ENCODE measurements around the gene THRAP3.
"Not testable (repeated sequence)": the region's sequence is repeated elsewhere in the genome, so short reads cannot be mapped to it uniquely, and the experiment has no call there.

Gene THRAP3

DNA sequence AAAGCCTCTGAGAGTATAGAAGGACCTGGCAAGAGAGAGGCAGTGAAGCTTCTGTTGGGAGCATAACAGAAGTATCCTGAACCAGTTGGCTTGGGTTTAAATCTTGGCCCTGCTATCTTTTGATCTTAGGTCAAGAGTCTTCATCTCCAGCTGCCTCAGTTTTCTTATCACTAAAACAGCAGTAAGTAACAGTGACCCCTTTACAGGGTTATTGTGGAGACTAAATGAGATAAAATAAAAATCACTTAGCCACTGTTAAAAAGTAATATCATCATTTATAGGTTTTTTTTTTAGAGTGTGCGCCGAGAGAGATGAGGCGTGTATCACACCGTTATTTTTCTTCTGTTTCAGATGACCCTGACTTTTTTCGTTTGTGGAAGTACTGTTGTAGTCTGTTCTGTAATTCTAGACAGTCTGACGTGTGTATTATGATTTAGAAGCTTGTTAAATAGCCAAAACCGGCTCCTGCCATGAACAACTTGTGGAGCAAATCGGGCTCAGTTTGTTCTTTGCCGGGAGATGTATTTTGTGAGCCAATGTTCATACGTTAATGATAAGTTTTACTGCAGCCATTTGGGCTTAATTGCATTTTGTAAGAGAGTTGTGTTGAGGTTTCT, 1.1 kb downstream of the THRAP3 start:
- no peak overlapping the region for H2AFZ ChIP-seq
- H3K27ac ChIP-seq = peak overlapping the region; percentile 98
- peak overlapping the region; percentile 93 for H3K4me3 ChIP-seq (ENCODE audit: low read depth, low read length)
- H3K79me2 ChIP-seq = peaks cover 31% of the 10 kb centered on the region
- peak overlapping the region; percentile 82 for H3K4me2 ChIP-seq (ENCODE audit: low read length)
- H3K36me3 ChIP-seq (ENCODE audit: control insufficient read depth, insufficient read depth, low read length) = no peaks in the 10 kb centered on the region
- TF ChIP-seq, protein P1, sequence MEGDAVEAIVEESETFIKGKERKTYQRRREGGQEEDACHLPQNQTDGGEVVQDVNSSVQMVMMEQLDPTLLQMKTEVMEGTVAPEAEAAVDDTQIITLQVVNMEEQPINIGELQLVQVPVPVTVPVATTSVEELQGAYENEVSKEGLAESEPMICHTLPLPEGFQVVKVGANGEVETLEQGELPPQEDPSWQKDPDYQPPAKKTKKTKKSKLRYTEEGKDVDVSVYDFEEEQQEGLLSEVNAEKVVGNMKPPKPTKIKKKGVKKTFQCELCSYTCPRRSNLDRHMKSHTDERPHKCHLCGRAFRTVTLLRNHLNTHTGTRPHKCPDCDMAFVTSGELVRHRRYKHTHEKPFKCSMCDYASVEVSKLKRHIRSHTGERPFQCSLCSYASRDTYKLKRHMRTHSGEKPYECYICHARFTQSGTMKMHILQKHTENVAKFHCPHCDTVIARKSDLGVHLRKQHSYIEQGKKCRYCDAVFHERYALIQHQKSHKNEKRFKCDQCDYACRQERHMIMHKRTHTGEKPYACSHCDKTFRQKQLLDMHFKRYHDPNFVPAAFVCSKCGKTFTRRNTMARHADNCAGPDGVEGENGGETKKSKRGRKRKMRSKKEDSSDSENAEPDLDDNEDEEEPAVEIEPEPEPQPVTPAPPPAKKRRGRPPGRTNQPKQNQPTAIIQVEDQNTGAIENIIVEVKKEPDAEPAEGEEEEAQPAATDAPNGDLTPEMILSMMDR (IDR thresholded peaks at IDR 0.05) = no peak
- H3K27me3 ChIP-seq (ENCODE audit: control insufficient read depth, insufficient read depth, low read length) = no peaks in the 10 kb centered on the region
- no peaks in the 10 kb centered on the region for H3K9me3 ChIP-seq (ENCODE audit: control insufficient read depth, low read length)
- H3K4me1 ChIP-seq = peaks cover 3% of the 10 kb centered on the region
- no peak overlapping the region for H3K9ac ChIP-seq

DNA sequence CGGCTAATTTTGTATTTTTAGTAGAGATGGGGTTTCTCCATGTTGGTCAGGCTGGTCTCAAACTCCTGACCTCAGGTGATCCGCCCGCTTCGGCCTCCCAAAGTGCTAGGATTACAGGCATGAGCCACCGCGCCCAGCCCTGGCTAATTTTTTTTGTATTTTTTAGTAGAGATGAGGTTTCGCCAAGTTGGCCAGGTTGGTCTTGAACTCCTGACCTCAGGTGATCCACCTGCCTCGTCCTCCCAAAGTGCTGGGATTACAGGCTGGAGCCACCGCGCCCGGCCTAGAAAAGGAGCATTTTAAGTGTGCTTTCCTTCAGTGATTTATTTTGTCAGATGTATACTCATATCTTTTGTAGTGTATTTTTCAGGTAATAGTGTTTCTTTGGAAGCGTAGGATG, 6.0 kb downstream of the THRAP3 start:
- H3K4me2 ChIP-seq (ENCODE audit: low read length); H3K4me3 ChIP-seq (ENCODE audit: low read depth, low read length); H3K9ac ChIP-seq; H3K9me3 ChIP-seq (ENCODE audit: control insufficient read depth, low read length); H3K27me3 ChIP-seq (ENCODE audit: control insufficient read depth, insufficient read depth, low read length); H3K27ac ChIP-seq; H2AFZ ChIP-seq; H3K36me3 ChIP-seq (ENCODE audit: control insufficient read depth, insufficient read depth, low read length): not testable (repeated sequence)
- Histone ChIP-seq H3K4me1 (peaks cover 10% of the 10 kb centered on the region), H3K79me2 (peaks cover 71% of the 10 kb centered on the region)

DNA sequence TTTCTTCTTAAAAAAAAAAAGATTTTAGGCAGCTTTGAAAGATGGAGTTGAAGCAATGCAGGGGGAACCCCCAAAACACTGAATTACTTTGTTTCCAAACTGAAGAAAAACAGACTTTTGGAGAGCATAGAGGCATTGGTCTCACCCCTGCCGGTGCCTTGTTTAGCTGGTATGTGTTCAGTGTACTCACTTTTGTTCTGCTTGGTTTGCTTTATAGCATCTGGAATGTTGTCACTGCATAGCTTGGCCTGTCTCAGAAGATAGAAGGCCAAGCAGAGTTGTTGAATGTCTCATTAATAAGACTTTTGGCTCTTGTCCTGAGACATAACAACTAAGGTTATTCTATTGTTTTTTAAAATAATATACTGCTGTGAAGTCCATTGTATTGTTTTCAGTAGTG, 6.9 kb downstream of the THRAP3 start:
- no peaks in the 10 kb centered on the region for H3K27me3 ChIP-seq (ENCODE audit: control insufficient read depth, insufficient read depth, low read length)
- H3K27ac ChIP-seq = no peak overlapping the region
- H3K4me2 ChIP-seq (ENCODE audit: low read length) = peak overlapping the region; percentile 31
- H2AFZ ChIP-seq = no peak overlapping the region
- no peaks in the 10 kb centered on the region for H3K36me3 ChIP-seq (ENCODE audit: control insufficient read depth, insufficient read depth, low read length)
- H3K9me3 ChIP-seq (ENCODE audit: control insufficient read depth, low read length) = no peaks in the 10 kb centered on the region
- H3K9ac ChIP-seq = no peak overlapping the region
- no peak overlapping the region for H3K4me3 ChIP-seq (ENCODE audit: low read depth, low read length)
- H3K79me2 ChIP-seq = peaks cover 68% of the 10 kb centered on the region
- TF ChIP-seq, protein P1 (IDR thresholded peaks at IDR 0.05) = no peak
- H3K4me1 ChIP-seq = peaks cover 10% of the 10 kb centered on the region

DNA sequence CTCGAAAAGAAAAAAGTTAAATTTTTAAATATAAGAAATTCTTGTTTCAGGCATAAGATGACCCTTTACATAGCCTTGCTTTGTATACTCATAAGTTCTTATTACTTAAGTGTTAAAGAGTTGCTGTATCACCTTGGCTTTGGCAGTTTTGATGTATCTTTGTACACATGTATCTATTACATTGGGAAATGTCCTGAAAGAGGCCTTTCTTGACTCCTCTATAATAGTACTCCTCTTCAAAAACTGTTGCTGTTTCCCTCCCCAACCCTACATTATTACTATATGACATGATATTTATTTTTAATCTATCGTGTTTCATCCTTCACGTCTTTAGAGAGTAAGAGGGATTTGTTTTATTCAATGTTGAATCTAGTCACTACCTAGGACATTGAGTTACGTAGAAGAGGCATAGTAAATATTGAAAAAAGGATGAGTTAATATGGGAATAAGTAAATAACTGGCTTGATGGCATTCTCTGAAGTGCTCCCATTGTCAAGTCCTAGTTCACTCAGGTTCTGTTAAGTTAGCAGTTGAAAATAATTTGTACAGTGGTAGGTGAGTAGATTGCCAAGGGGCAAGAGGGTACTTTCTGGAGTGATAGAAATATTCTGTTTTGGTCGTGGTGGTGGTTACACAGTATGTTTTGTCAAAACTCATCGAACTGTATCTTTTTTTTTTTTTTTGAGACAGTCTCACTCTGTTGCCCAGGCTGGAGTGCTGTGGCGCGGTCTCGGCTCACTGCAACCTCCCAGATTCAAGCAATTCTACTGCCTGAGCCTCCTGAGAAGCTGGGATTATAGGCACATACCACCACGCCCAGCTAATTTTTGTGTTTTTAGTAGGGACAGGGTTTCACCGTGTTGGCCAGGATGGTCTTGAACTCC, 8.2 kb downstream of the THRAP3 start:
- H3K4me3 ChIP-seq (ENCODE audit: low read depth, low read length) = no peak overlapping the region
- no peaks in the 10 kb centered on the region for H3K9me3 ChIP-seq (ENCODE audit: control insufficient read depth, low read length)
- H3K27ac ChIP-seq = no peak overlapping the region
- no peak overlapping the region for H3K9ac ChIP-seq
- H3K79me2 ChIP-seq = peaks cover 63% of the 10 kb centered on the region
- H2AFZ ChIP-seq = no peak overlapping the region
- TF ChIP-seq, protein P1 (IDR thresholded peaks at IDR 0.05) = no peak
- H3K27me3 ChIP-seq (ENCODE audit: control insufficient read depth, insufficient read depth, low read length) = no peaks in the 10 kb centered on the region
- H3K36me3 ChIP-seq (ENCODE audit: control insufficient read depth, insufficient read depth, low read length) = no peaks in the 10 kb centered on the region
- peaks cover 11% of the 10 kb centered on the region for H3K4me1 ChIP-seq
- no peak overlapping the region for H3K4me2 ChIP-seq (ENCODE audit: low read length)

DNA sequence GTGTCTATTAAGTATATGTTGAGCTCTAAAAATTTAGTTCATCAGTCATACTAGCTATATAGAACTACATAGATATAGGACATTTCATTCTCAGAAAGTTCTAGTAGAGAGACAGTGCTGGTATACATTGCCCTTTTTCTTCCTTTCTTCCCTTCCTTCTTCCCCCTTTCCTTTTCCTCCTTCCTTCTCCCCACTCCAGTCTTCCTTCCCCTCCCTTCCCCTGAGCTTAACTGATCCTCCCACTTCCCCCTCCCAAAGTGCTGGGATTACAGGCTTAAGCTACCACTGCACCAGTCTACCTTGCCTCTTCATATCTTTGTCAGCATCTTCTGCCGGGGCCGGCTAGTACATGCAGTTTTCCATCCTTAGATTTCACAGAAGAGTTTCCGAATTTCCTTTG, 12.1 kb downstream of the THRAP3 start:
- Histone ChIP-seq H3K9ac (no peak overlapping the region), H2AFZ (no peak overlapping the region), H3K79me2 (peaks cover 38% of the 10 kb centered on the region), H3K27me3 (ENCODE audit: control insufficient read depth, insufficient read depth, low read length) (no peaks in the 10 kb centered on the region), H3K4me1 (peaks cover 8% of the 10 kb centered on the region), H3K4me3 (ENCODE audit: low read depth, low read length) (no peak overlapping the region), H3K9me3 (ENCODE audit: control insufficient read depth, low read length) (no peaks in the 10 kb centered on the region), H3K27ac (no peak overlapping the region), H3K4me2 (ENCODE audit: low read length) (peak overlapping the region; percentile 24), H3K36me3 (ENCODE audit: control insufficient read depth, insufficient read depth, low read length) (no peaks in the 10 kb centered on the region)
- TF ChIP-seq, protein P1 (IDR thresholded peaks at IDR 0.05) = no peak
